ENCODE data around the gene NBPF1. TPM values are rescaled to one million over a fixed set of nuclear protein-coding genes. Genes with fewer than 3 reads are reported as not detected.
"Not testable (repeated sequence)": the region's sequence is repeated elsewhere in the genome, so short reads cannot be mapped to it uniquely, and the experiment has no call there.

Gene NBPF1
- total RNA-seq, 1 donor from 2014 or later, result 173 TPM

GRCh38 chr1:16545682-16546095, 67.7 kb downstream of the NBPF1 start:
- DNase-seq, result peak; percentile 40

- not testable (repeated sequence) for DNase-seq
Measured at GRCh38 chr1:16540421-16540893, 72.9 kb downstream of the NBPF1 start.

GRCh38 chr1:16537528-16537927, 75.8 kb downstream of the NBPF1 start:
- not testable (repeated sequence) for DNase-seq

GRCh38 chr1:16536796-16537195, 76.6 kb downstream of the NBPF1 start:
- DNase-seq, result not testable (repeated sequence)

- not testable (repeated sequence) for DNase-seq
Measured at GRCh38 chr1:16535898-16536297, 77.5 kb downstream of the NBPF1 start.

- not testable (repeated sequence) for DNase-seq
Measured at GRCh38 chr1:16535487-16535886, 77.9 kb downstream of the NBPF1 start.

- DNase-seq, result peak; percentile 52
Measured at GRCh38 chr1:16534829-16535456, 78.4 kb downstream of the NBPF1 start.

- not testable (repeated sequence) for DNase-seq
Measured at GRCh38 chr1:16534239-16534828, 79.0 kb downstream of the NBPF1 start.

- not testable (repeated sequence) for DNase-seq
Measured at GRCh38 chr1:16532235-16532991, 81.0 kb downstream of the NBPF1 start.

GRCh38 chr1:16528338-16528737, 85.0 kb downstream of the NBPF1 start:
- DNase-seq, result not testable (repeated sequence)

- DNase-seq, result peak; percentile 12
Measured at GRCh38 chr1:16525769-16526168, 87.6 kb downstream of the NBPF1 start.

GRCh38 chr1:16521679-16522078, 91.7 kb downstream of the NBPF1 start:
- DNase-seq, result not testable (repeated sequence)

GRCh38 chr1:16521288-16521583, 92.1 kb downstream of the NBPF1 start:
- DNase-seq, result no peak

GRCh38 chr1:16520435-16521287, 92.7 kb downstream of the NBPF1 start:
- DNase-seq, result peak; percentile 10

GRCh38 chr1:16519255-16519951, 94.0 kb downstream of the NBPF1 start:
- not testable (repeated sequence) for DNase-seq

GRCh38 chr1:16518913-16519254, 94.5 kb downstream of the NBPF1 start:
- DNase-seq, result not testable (repeated sequence)

GRCh38 chr1:16516694-16517410, 96.5 kb downstream of the NBPF1 start:
- DNase-seq, result not testable (repeated sequence)

GRCh38 chr1:16514107-16515055, 99.0 kb downstream of the NBPF1 start, which contains the start of gene RNU1-1:
TSS of gene RNU1-1 (minus strand) at chr1:16514285.
- DNase-seq, result peak; percentile 88

- peak; percentile 92 for DNase-seq
Measured at GRCh38 chr1:16513412-16514106, 99.8 kb downstream of the NBPF1 start.

Measured in tongue (tissue), 2 donors.